PFSK-1 (cell line): ENCODE data around the gene SUN5.

Source experiments
- FOXP2 ChIP-seq: optimal IDR thresholded peaks from 2 replicates; pipeline ENCODE3; 2011; ENCODE audit warnings: borderline replicate concordance, control low read depth, inconsistent platforms; ENCODE audit not compliant: insufficient read depth; ENCODE audit errors: extremely low read length, extremely low read depth
- POLR2AphosphoS5 ChIP-seq: IDR thresholded peaks from 2 replicates; pipeline ENCODE4 v1.6.1; 2012; ENCODE audit warnings: low read depth, mild to moderate bottlenecking, control low read depth, low read length, moderate library complexity
- REST ChIP-seq, 2 experiments: IDR thresholded peaks; 2 replicates each; pipeline versions ENCODE4 v1.6.1 to v1.8.0; 2011 to 2012; ENCODE audit warnings: low read depth in 2 of 2, low read length in 2 of 2, control low read depth in 1 of 2, inconsistent platforms in 1 of 2, mild to moderate bottlenecking in 1 of 2, moderate library complexity in 1 of 2; ENCODE audit not compliant: insufficient read depth in 1 of 2
- SIN3A ChIP-seq: IDR thresholded peaks from 2 replicates; pipeline ENCODE4 v1.6.1; 2012; ENCODE audit warnings: mild to moderate bottlenecking, low read length, moderate library complexity, borderline replicate concordance; ENCODE audit not compliant: insufficient read depth
- TAF1 ChIP-seq: IDR thresholded peaks from 2 replicates; pipeline ENCODE4 v1.6.1; 2012; ENCODE audit warnings: low read length, control low read depth, borderline replicate concordance; ENCODE audit not compliant: insufficient read depth

Gene SUN5

GRCh38 chr20:33013701-33014326 is 9.6 kb upstream of the SUN5 start:
- TF ChIP-seq TAF1 (no peak), REST (IDR thresholded peaks at IDR 0.05; ENCODE audit: insufficient read depth in 1 of 2, low read depth in 2 of 2, low read length in 2 of 2) (no peak), SIN3A (no peak), POLR2AphosphoS5 (no peak), FOXP2 (no peak)

GRCh38 chr20:33012327-33013189 is 8.3 kb upstream of the SUN5 start:
- TF ChIP-seq REST (IDR thresholded peaks at IDR 0.05; ENCODE audit: insufficient read depth in 1 of 2, low read depth in 2 of 2, low read length in 2 of 2) (no peak), TAF1 (no peak), SIN3A (no peak), FOXP2 (no peak), POLR2AphosphoS5 (no peak)

GRCh38 chr20:33010674-33011449 is 6.6 kb upstream of the SUN5 start:
- TF ChIP-seq POLR2AphosphoS5 (no peak), SIN3A (no peak), REST (IDR thresholded peaks at IDR 0.05; ENCODE audit: insufficient read depth in 1 of 2, low read depth in 2 of 2, low read length in 2 of 2) (no peak), TAF1 (no peak), FOXP2 (no peak)

- TF ChIP-seq POLR2AphosphoS5 (no peak), REST (IDR thresholded peaks at IDR 0.05; ENCODE audit: insufficient read depth in 1 of 2, low read depth in 2 of 2, low read length in 2 of 2) (no peak), SIN3A (no peak), FOXP2 (no peak), TAF1 (no peak)
Measured at GRCh38 chr20:33010133-33010504, 5.9 kb upstream of the SUN5 start.
